Measurements from ENCODE around the gene NMRAL1.

- TF ChIP-seq SP1 (IDR thresholded peaks at IDR 0.05), result no peak
- no peak for TF ChIP-seq BHLHE40 (IDR thresholded peaks at IDR 0.05; ENCODE audit: borderline replicate concordance)
- no peak for TF ChIP-seq SUZ12 (IDR thresholded peaks at IDR 0.05)
- no peak for TF ChIP-seq FOXA1 (IDR thresholded peaks at IDR 0.05)
- no peak for TF ChIP-seq ARNT (IDR thresholded peaks at IDR 0.05)
- no peak for TF ChIP-seq FOXK2 (IDR thresholded peaks at IDR 0.05)
- TF ChIP-seq CTBP1 (IDR thresholded peaks at IDR 0.05; ENCODE audit: borderline replicate concordance), result no peak
- TF ChIP-seq FOXM1 (IDR thresholded peaks at IDR 0.05; ENCODE audit: borderline replicate concordance), result no peak
- no peak for TF ChIP-seq TARDBP (IDR thresholded peaks at IDR 0.05)
- TF ChIP-seq NFRKB (IDR thresholded peaks at IDR 0.05), result no peak
- TF ChIP-seq HDGF (IDR thresholded peaks at IDR 0.05; ENCODE audit: borderline replicate concordance), result no peak
- TF ChIP-seq ELF4 (IDR thresholded peaks at IDR 0.05), result no peak
- no peak for TF ChIP-seq ZNF384 (IDR thresholded peaks at IDR 0.05)
- no peak for TF ChIP-seq PKNOX1 (IDR thresholded peaks at IDR 0.05)
Observed at GRCh38 chr16:4442371-4442770, 32.1 kb downstream of the NMRAL1 start.

Measured in HEK293T (cell line).